ENCODE measurements around the gene SEC16B.

Gene SEC16B

DNA sequence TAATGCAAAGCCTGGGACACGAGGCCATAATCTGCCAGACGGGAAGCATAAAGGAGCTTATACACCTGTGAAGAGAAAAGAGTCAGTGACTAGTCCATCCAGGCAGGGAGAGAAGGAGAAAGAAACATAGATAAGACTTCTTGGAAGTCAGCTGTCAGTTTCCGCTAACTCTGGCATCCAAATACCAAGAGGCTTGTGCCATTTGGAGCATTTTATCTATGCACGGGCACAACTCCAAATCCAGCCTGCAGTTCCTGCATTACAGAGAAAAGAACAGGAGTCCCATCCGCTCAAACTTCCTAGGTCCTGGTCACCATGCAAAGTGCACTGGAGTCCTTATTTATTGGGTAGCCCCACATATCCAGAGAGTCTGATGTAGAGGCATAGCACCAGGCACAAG is 27.9 kb downstream of the SEC16B start:
- no peak for DNase-seq

DNA sequence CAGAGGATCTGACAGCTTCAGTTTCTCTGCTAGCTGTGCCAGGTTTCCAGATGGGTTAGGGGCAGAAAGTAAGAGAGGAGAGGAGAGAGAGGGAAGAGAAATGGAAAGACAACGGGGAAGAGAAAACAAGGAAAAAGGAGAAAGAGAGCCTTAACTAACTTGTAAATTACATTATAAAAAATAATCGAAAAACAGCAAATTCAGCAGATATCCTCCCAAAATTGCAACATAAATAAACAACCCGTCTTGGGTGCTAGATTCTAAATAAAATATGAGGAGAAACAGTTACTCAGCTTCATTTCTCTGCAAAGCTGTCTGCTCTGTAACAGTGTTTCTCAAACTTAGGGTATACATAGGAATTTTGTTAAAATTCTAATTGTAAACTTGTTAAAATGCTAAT is 29.2 kb downstream of the SEC16B start:
- no peak for DNase-seq

DNA sequence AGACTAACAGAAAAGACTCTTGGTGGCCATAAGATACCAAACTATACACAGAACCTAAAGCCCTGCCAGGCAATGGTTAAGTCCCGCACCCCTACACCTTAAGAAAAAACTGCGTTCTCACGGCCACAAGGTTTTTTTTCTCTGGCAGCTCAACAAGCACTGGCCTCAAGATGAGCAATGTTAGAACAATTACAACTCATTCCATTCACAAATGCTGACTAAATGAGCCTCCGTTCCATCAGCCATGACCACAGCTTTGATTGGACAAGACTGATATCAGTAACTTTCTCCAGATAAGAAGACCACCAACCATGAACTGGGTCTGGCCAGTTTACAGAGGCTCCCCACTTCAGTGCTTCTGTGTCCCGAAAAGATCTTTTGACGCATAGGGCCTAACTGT is 31.9 kb downstream of the SEC16B start:
- no peak for DNase-seq

DNA sequence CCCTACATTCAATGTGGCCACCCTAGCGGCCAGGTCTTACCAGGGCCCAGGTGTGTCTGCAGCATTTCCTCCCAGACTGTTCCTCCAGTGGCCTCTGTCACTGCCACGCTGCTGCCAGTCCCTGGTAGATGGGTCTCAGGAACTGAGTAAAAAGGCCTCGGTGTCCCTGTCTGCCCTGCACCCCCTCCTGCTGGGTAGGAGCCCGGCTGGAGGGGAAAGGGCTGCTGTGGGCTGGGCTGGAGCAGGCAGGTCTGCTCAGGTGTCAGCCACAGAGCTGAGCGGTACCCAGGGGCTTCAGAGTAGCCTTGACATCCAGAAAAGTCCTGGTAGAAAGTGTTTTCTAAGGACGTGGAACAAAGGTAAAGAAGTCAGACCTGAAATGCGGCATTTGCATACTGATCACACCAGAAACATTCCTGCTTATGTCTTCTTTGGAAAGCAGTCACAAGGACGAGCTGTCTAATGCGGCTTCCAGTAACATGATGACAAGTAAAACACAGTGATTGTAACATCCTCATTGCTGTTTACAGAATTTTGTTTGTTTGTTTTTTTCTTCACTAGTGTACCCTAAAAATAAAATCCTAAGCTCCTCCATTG is 32.6 kb downstream of the SEC16B start:
- no peak for DNase-seq

DNA sequence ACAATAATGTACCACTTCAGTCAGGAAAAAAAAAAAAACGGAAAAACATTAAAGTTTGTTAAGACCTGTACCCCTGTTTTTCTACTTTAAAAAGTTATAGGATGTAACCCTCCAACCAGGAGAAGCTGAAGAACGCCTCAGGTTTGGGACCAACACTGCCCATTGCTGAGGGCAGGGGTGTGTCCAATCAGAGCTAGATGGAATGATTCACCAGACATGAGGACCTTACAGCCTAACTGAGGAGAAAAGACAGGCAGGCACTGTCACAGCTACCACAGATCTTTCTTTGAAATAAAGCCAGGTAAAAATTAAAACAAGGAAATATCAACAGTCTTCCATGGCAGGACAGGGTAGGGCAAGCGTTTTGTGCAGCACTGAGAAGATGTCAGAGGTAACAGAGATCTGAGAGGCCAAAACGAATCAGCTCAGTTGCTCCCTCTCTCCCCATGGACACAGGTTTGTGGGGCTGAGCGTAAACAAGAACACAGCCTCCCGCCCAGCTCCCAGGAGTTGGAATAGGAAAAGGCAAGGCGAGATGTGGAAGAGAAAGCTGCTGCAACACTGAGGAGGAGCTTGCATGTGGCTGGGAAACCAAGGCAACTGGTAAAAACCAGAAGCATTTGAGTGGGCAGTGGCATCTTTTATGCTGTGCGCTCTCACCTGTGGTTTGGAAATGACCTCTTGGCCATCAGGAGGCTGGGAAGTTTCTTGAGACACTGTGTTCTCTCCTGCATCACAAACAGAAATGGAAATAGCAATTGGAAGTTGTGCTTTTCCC is 34.0 kb downstream of the SEC16B start:
- no peak for DNase-seq

DNA sequence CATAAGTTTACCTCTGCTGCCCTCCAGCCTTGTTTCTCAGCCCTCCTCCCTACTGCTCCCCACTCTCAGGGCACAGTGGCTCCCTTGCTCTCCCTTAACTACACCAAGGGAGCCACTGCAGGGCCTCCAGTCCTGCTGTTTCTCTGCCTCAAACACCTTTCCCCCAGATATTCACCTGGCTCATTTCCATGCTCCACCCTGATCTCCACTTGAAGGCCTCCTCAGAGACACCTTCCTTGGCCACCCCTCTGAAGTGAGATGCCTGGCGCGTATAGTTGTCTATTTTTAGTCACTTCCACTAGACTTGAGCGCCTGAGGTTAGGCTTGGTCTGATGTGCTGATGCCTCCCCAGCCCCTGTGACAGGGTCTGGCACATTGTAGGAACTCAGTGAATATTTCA is 34.9 kb downstream of the SEC16B start:
- no peak for DNase-seq

DNA sequence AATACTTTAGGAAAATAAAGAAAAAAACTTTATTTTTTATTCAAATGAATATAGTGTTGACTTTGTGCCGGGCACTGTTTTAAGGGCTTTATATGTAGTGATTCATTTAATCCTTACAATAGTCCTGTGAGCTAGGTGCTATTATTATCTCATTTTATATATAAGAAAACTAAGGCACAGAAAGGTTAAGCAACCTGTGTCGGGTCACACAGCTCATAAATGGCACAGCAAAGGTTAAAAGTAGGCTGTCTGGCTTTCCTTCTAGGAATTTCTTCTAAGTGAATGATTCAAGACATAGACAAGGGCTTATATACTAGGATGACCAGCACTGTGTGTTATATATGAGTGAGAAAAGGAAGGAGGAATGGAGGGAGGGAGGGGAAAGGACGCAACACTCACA is 35.4 kb downstream of the SEC16B start:
- DNase-seq: no peak

DNA sequence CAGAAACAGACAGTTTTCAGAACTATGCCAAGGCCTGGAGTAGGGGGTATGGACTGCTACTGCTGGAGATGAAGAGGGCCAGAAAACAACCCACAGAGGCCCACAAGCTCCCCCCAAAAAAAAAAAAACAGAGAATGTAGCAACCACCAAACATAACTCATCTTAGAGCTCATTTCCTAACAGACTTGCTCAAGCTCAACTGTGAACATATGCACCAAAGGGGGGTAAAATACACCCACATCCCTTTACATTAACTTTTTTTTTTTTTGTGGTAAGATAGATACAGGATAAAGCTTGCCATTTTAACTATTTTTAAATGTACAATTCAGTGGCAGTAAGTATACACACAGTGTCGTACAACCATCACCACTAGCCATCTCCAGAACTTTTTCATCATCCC is 36.0 kb downstream of the SEC16B start:
- DNase-seq: no peak

DNA sequence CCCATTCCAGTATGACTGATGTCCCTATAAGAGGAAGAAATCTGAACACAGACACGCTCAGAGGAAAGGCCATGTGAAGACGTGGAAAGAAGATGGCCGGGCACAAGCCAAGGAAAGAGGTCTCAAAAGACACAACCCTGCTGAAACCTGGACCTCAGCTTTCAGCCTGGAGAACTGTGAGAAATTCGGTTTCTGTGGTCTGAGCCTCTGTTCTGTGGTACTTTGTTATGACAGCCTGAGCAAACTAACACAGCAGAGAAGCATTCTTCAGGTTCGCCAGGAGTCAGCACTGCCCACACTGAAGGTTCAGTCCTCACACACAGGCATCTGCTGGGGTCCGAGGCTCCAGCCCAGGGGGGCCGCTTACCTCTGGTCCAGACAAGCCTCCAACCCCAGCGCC is 37.7 kb downstream of the SEC16B start:
- DNase-seq: no peak

DNA sequence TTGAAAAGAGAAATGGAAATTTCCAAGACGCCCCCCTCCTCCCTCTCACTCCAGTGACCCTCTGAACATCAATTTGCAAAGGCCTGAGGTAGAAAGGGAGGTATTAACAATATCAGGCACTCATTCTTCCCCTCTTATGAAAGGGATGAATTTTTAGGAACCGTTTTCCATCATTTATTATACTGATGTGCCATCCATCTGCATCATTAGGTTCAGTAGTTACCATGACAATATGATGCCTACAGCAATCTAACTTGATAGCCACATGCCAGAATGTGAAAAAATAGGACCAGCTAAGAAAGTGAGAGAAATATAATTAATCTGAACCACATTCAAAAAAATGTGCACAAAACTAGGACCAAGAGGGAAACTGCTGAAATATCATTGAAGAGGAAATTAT is 40.9 kb downstream of the SEC16B start:
- no peak for DNase-seq

DNA sequence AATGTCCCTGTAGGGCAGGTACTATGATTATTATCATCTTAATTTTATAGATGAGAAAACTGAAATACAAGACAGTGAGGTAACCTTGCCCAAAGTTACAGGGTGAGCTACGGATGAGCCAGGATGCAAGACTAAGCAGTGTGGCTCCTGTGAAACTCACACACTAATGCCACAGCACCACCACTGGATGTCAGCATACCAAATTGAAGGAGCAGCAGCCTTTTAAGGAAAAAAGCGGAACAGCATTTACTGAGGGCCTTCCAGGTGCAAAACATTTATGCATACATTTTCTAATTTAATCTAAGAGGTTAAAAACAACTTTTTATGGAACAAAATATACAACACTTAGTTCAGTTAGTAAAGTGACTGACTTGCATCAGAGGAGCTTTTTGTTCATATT is 41.7 kb downstream of the SEC16B start:
- no peak for DNase-seq

DNA sequence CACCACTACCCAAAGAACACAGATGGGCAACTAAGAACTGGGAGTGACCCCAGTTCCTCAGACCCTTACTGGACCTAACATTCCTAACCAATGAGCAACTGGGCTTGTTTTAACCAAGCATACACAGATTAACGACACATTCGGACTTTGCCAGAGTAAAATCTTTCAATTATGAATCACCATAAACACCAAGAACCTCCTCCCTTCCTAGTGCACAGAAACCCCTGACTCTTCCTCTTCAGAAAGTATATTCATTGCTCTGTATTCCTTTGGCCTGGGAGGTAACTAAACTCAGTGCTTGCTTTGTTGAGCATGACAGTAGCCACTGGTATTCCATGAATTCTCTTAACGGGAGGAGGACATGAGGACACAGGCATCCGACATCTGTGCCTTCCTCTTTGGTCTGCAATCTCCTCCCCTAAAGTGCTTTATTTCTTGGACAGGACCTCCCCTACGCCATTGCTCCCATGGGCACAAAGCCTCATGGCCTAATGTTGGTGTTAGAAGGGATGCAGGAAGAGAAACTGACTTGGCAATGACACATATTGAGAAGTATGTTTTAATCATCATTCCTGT is 42.7 kb downstream of the SEC16B start:
- no peak for DNase-seq

DNA sequence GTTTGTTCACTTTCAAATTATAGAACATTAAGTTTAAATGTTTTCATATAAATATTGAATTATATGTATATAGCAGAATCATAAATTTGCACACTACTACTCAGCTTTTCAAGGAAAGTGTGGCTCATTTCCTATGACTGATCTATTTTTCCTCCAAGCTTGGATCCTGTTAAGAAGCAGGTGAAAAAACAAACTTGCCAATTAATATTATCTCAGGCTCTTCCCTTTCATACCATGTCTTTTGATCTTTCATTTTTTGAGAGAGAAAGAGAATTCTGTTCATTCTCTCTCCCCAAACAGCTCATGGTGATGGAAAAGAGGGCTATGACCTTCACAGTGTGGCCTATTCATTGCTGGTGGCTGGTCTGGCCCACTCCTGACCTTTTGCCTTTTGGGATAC is 43.7 kb downstream of the SEC16B start:
- DNase-seq: no peak

DNA sequence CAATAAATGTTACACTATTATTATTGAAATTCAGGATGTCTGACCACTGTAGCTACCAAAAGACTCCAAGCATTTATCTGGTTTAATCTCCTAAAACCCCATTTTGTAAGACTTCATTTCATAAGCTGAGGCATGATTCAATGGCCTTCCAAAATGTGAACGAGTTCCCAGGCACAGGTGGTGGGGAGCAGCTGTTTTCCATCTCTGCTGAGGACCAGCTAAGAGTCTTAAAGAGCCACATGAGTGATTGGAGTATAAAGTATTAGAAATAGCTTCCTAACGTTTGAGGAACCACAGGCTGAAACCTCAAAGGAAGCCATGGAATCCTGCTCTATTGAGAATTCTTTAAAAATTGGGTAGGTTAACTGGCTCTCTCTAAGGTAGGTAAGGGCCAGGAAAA is 44.9 kb downstream of the SEC16B start:
- DNase-seq: no peak

DNA sequence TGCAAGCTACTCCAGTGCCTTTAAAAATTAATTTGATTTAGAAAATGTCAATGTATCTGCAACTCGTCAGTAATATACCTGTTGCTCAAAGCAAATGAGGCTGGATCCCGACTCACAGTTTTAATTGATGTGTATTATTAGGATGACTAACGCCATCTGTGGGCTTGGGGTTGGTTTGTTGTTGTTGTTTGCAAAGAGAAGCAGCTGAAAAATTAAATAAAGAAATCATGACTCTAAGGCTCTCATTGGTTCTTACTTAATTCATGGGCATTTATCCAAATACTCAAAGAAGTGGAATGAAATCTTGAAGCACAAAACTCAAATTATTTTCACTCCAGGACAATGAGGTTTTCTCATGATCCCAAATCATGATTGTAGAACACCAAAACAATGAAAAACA is 46.4 kb downstream of the SEC16B start:
- DNase-seq: no peak

DNA sequence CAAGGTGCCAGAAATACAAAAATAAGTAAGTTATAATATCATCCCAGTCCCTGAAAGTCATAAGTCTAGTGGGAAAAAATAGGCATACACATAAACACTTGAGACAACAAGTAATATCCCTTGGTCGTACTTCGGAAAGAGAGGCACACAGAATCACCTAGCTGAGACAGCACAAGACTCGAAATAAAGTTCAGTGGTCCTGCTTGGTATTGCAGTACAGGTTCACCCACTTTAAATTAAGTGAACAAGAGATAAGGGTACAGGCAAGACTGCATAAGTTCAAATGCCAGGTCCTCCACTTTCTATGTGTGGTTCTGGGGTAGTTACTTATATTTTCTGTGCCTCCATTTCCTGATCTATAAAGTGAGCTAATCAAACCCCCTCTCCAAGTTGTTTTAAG is 47.6 kb downstream of the SEC16B start:
- DNase-seq: no peak

DNA sequence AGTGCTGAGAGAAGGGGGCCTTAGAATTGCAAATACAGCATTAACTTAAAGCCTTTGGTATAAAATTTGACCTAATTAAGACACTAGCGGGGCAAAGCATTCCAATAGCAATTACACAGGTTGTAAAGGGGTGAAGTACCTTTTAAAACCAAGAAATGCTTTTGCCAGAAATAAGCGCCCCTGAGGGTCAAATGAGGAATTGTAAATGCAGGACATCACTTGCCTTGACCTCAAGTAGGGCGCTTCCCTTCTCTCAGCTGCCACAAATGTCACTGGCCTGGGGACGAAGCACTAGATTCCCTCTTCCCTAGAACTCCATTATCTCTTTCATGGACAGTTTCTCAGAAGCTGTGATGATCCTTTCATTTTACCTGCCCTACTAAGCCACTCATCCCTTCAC is 48.3 kb downstream of the SEC16B start:
- DNase-seq: no peak

DNA sequence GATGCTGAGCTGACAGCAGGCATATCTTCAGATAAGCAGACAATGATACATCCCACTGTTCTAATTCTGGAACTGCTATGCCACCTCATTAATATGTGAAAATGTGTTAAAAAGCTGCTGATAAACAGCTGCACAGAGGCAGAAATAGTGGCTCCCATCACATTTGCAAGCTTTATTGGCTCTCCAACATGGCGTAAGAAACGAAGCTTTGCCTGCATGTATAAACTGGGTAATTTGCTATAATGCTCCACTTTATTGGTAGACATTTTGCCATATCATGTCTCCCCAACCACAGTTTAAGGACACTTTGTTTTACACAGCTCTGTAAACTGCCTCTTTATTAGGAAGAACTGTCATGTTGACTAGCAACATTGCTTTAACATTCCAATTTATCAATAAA is 49.8 kb downstream of the SEC16B start:
- DNase-seq: no peak

DNA sequence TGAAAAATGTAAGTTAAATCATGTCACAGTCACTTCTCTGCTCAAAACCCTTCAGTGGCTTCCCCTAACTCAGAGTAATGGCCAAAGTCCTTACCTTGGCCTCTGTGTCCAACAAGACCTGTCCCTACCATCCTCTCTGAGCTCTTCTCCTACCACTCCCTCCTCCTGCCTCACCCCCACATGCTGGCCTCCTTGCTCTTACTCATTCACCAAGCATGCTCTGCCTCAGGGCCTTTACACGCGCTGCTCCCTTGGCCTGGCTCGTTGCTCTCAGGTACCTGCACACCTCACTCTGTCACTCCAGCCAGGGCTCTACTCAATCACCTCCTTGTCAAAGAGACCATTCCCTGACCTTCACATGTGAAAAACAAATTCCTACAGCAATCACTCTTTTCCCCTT is 54.2 kb downstream of the SEC16B start:
- no peak for DNase-seq

DNA sequence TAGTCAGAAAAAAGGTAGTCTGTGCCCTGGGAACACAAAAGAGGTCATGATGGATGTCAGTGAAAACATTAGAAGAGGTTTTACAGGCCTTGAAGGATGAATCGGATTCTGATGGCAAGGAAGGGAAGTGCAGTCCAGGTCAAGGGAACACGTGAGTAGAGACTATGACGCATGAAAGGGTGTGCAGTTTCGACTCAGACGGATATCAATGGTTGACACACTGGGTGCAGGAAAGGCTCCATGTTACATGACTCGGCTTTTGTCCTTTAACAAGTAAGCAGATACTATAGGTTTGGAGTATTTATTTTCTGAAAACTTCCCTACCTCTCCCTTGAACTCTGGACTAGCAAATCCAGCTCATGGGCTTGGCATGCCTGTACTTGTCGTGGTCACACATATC is 55.3 kb downstream of the SEC16B start:
- no peak for DNase-seq

DNA sequence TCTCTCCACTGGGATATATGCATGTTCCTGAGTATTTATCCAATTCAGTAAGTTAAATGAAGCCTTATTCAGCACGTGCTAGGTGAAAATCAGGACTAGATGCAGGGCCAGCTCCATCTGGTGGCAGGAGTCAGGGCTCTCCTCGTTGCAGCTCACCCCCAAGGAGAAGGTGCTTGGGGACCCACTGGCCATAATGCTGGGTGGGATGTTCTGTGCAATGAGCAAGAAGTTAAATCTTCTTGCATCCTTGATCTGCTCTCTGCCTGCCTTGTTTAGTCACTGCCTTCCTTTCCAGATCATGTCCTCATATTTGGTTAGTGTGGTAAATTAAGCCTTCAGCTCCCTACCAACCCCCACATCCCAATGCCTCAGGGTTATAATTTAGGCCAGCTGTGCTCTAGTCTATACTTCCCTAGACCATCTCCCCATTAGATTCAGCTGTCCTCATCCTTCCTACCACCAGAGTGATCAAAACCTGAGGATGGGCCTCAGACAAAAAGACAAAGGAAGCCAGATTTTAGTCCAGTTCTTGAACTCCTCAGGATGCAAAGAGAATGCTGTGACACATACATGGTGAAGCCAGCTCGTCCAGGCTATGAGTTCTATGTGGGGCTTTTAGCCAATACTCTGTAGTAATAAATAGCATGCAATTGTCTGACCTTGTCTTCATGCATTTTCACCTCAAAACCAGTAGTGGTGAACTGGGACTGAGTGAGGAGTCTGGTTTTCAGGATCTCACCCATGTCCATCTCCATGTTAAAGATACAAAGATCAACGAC is 55.9 kb downstream of the SEC16B start:
- no peak for DNase-seq

DNA sequence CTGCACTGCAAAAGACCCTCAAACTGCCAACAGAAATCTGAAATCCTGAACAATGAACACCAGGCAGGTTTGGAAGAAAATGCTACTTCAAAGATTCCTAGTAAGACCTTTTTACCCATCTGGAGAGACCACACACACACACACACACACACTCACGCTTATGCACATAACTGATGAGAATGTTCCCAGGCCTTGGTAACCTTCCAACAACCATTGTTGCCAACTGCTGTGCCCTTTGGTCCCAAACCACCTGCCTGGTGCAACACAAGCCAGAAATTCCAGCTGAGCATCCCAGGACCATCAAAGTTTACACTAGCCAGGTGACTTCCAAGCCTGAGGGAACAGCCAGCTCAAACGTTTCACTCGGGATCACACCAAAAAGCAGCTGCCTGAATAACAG is 56.9 kb downstream of the SEC16B start:
- no peak for DNase-seq

DNA sequence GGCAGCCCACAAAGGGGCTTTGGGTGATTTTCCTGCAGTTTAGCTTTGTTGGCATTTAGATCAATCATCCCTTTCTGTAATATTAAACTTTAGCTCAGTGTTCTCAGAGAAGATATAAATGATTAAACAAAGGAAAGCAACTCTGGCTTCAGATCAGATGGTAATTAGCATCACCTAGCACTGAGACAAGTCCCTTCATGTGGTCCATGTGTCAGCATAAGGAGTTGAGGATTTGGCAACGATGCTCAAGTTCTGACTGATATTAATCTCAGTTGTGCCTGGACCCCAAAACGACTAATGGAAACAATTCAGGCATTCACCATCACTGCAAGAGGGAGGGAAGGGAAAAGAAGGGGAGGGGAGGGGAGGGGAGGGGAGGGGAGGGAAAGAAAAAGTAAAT is 60.4 kb downstream of the SEC16B start:
- DNase-seq: no peak

DNA sequence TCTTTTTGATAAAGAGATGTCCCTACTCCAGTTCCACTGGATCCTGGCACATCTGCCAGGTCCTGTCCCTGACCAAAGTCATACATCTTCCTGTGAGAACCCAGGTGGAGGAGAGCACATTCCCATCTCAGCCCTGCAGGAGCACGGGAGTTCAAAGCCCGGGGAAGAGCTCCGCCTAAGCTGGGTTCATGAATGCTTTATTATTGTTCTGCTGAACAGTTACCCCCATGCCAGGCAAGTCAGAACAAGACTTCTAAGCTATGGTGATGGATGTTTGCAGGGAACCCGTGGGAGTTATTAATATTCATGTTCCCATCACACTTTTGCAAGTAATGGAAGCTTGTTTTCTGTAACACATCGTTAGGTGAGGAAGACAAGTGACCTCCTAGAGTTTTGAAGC is 62.9 kb downstream of the SEC16B start:
- no peak for DNase-seq

Measured in KG1 (cell line).